Right atrium auricular region (tissue), 2 donors: ENCODE results near the gene PTPRN2. TPM values are rescaled to one million over a fixed set of nuclear protein-coding genes. Genes with fewer than 3 reads are reported as not detected.
"Not testable (repeated sequence)": the region's sequence is repeated elsewhere in the genome, so short reads cannot be mapped to it uniquely, and the experiment has no call there.

Source experiments
- DNase-seq: peaks from one replicate; pipeline ENCODE4 v3.0.0-alpha.2; 2019; ENCODE audit warnings: low spot score
- H3K27ac ChIP-seq, 2 donors: fragments of 200-600 bp; sonication (generic); 1 replicate in 1 of 2; 2 replicates in 1 of 2; pipeline ENCODE4 v1.5.1; 2016 to 2019
- H3K27me3 ChIP-seq, 2 donors: fragments of 200-600 bp; sonication (generic); one replicate each; pipeline versions ENCODE4 v1.5.1 to v1.6.0; 2017 to 2019
- H3K36me3 ChIP-seq: fragments of 200-600 bp; sonication (generic); one replicate; pipeline ENCODE4 v1.5.1; 2016
- H3K4me1 ChIP-seq, 2 donors: fragments of 200-600 bp; sonication (generic); one replicate each; pipeline versions ENCODE4 v1.5.1 to v1.6.0; 2017 to 2019
- H3K4me3 ChIP-seq, 2 donors: fragments of 200-600 bp; sonication (generic); 1 replicate in 1 of 2; 2 replicates in 1 of 2; pipeline ENCODE4 v1.5.1; 2017 to 2019; ENCODE audit warnings: mild to moderate bottlenecking in 1 of 2, moderate library complexity in 1 of 2
- H3K9me3 ChIP-seq, 2 donors: fragments of 200-600 bp; sonication (generic); one replicate each; pipeline ENCODE4 v1.5.1; 2019
- CTCF ChIP-seq, 2 donors: fragments of 200-600 bp; sonication (generic); IDR thresholded peaks; one replicate each; pipeline ENCODE4 v1.5.1; 2019; ENCODE audit warnings: antibody characterized with exemption in 2 of 2
- total RNA-seq, 2 donors: library from RNA; depleted of rRNA; stranded (reverse); fragments of >200 nt; gene quantifications; one replicate each; pipeline ENCODE4 v1.1.0, GENCODE V29; 2016

PTPRN2 gene
- 1 to 10 TPM; 2.6 to 2.7 TPM for total RNA-seq

DNA sequence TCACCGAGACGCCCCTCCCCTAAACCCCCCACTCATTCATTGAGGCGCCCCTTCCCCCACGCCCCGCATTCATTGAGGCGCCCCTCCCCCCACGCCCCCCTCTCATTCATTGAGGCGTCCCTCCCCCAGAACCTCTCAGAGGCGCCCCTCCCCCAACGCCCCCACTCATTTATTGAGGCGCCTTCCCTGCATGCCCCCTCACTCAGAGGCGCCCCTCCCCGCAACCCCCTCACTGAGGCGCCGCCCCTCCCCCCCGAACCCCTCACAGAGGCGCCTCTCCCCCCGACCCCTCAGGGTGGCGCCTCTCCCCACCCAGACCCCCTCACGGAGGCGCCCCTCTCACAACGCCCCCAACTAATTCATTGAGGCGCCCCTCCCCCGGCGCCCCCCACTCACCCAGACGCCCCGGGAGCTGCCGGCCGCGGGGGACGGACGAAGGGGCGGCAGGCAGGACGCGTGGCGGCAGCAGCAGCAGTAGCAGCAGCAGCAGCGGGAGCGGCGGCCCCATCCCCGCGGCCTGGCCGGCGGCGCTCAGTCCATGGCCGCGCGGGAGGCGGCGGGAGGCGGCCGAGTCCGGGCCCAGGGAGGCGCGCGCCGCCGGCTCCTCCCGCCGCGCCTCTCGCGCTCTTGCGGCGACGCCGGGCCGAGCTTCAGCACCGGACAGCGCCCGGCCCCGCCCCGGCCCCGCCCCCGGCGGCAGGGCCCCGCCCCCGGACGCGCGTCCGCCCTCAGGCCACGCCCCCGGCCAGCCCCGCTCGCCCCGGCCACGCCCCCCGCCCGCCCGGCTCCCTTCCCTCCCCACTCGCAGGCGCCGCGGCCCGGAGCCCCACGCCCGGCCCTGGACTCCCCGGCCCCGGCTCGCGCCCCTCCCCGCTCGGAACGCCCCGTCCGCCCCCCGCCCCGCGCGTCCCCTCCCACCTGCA lies at the start of gene PTPRN2:
TSS of gene PTPRN2 (minus strand) at position 662 of the 923 bp plus-strand sequence.
- no peaks in the 10 kb centered on the region for H3K9me3 ChIP-seq
- no peak for TF ChIP-seq CTCF (IDR thresholded peaks at IDR 0.05)
- H3K27me3 ChIP-seq = peaks cover 0 to 11% of the 10 kb centered on the region in 2 donors
- no peak within 1 kb of the TSS for H3K27ac ChIP-seq
- peak within 1 kb of the TSS; percentile 12 to 60 for H3K4me3 ChIP-seq
- H3K36me3 ChIP-seq = no peaks in the 10 kb centered on the region
- no peak for DNase-seq
- peaks cover 0 to 25% of the 10 kb centered on the region in 2 donors for H3K4me1 ChIP-seq

DNA sequence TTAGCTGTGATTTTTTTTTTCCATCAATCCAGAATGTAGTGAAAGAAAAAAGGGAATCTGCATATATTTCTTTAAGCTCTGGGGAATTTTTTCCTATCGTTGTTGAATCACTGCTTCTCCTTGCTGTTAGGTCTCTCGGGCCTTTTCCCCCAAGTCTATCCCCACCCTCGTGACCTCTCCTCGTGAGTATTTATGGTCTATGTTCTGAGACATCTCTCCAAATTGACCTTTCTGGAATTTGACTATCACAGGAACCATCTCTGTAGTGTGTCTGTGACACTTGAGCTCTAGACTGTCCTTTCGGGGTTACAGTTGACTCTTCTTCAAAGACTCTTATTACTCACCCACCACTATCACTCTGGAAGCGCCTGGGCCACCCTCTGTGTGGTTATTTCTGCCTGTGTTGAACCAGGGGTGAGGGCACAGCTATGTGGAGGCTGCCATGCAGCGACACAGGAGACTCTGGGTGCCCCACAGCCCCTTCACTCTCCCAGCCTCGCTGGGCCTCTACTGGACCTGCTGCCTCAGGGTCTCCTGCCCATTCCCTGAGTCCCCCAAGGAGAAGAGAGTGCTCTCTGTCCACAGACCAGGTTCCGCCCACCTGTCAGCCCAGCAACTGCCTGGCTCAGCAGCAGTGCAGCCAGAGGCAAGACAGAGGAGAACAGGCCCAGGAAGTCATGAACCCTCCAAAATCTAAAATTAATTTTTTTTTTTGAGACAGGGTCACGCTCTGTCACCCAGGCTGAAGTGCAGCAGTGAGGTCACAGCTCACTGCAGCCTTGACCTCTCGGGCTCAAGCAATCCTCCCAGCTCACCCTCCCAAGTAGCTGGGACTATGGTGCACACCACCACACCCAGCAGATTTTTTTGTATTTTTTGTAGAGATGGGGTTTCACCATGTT lies 45.7 kb upstream of the PTPRN2 start:
- Histone ChIP-seq H3K36me3 (no peaks in the 10 kb centered on the region), H3K27me3 (no peaks in the 10 kb centered on the region), H3K27ac (no peak overlapping the region), H3K4me3 (no peak overlapping the region), H3K4me1 (no peaks in the 10 kb centered on the region), H3K9me3 (no peaks in the 10 kb centered on the region)
- TF ChIP-seq CTCF (IDR thresholded peaks at IDR 0.05) = no peak
- no peak for DNase-seq

GRCh38 chr7:158631574-158632195 lies 44.1 kb upstream of the PTPRN2 start:
- no peak for TF ChIP-seq CTCF (IDR thresholded peaks at IDR 0.05)
- Histone ChIP-seq H3K27ac (no peak overlapping the region), H3K27me3 (no peaks in the 10 kb centered on the region), H3K4me3 (no peak overlapping the region), H3K9me3 (no peaks in the 10 kb centered on the region), H3K4me1 (no peaks in the 10 kb centered on the region), H3K36me3 (no peaks in the 10 kb centered on the region)
- no peak for DNase-seq

- DNase-seq, H3K4me3 ChIP-seq, H3K27me3 ChIP-seq, H3K9me3 ChIP-seq, H3K36me3 ChIP-seq, H3K4me1 ChIP-seq, H3K27ac ChIP-seq: not testable (repeated sequence)
Observed at GRCh38 chr7:158626289-158626688, 38.7 kb upstream of the PTPRN2 start.

DNA sequence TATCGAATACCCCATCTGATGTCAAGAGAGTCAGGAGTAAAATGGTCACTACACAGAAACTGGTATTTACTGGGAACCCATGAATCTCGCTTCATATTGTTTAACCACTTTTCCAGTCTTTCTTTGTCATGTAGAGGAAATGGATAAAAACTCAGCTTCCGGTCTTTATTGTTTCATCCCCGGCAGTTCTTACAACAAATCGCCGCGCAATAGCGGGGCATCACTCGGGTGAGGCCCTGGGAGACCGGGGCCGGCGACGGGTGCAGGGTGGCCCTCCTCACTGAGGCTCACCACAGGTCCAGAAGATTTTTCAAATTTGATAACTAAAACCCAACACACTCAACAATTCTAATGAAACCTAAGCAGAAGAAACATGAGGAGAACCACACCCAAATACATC lies 35.6 kb upstream of the PTPRN2 start:
- H3K36me3 ChIP-seq = no peaks in the 10 kb centered on the region
- no peaks in the 10 kb centered on the region for H3K27me3 ChIP-seq
- DNase-seq = no peak
- no peak overlapping the region for H3K4me3 ChIP-seq
- TF ChIP-seq CTCF (IDR thresholded peaks at IDR 0.05) = no peak
- no peaks in the 10 kb centered on the region for H3K4me1 ChIP-seq
- no peaks in the 10 kb centered on the region for H3K9me3 ChIP-seq
- H3K27ac ChIP-seq = no peak overlapping the region
